Activated CD4-positive, alpha-beta memory T cell treated with anti-CD3 and anti-CD28 coated beads, Interleukin-2, amount 10 ng/mL, durations not matched to agents 7 days and 5 days (primary cell): Measurements from ENCODE around the gene KIR3DL2. TPM values are rescaled to one million over a fixed set of nuclear protein-coding genes. Genes with fewer than 3 reads are reported as not detected.
"Not testable (repeated sequence)": the region's sequence is repeated elsewhere in the genome, so short reads cannot be mapped to it uniquely, and the experiment has no call there.

Experiments
- CTCF ChIA-PET: fragments of 350-600 bp; sonication (Branson Sonifier 250); formaldehyde crosslinking; loops from one replicate; lab custom pipeline; 2021; ENCODE audit warnings: antibody characterized with exemption, inconsistent platforms; lab: Charles Lee
- POLR2A ChIA-PET: fragments of 350-600 bp; sonication (Branson Sonifier 250); formaldehyde crosslinking; loops from one replicate; lab custom pipeline; 2021; ENCODE audit warnings: antibody characterized with exemption; lab: Charles Lee
- DNase-seq: peaks from one replicate; pipeline ENCODE4 v3.0.0-alpha.2; 2020
- H3K27ac Mint-ChIP-seq: one replicate; pipeline ENCODE4 v1.8.0; 2021; ENCODE audit warnings: mild to moderate bottlenecking, mixed read lengths
- H3K27me3 Mint-ChIP-seq: one replicate; pipeline ENCODE4 v1.8.0; 2021; ENCODE audit warnings: mixed read lengths
- H3K36me3 Mint-ChIP-seq: one replicate; pipeline ENCODE4 v1.8.0; 2021; ENCODE audit warnings: low read depth, mixed read lengths
- H3K4me1 Mint-ChIP-seq: one replicate; pipeline ENCODE4 v1.8.0; 2021; ENCODE audit warnings: mixed read lengths
- H3K4me3 Mint-ChIP-seq: one replicate; pipeline ENCODE4 v1.8.0; 2021; ENCODE audit warnings: mild to moderate bottlenecking, mixed read lengths
- H3K9me3 Mint-ChIP-seq: one replicate; pipeline ENCODE4 v1.8.0; 2021; ENCODE audit warnings: mixed read lengths
- total RNA-seq, 2 experiments: library from RNA; stranded (reverse); gene quantifications; one replicate each; pipeline ENCODE4 v1.2.3, GENCODE V29; 2021

KIR3DL2 gene
- total RNA-seq, 2 experiments from 2014 or later, result 0.75 to 1.1 TPM

- POLR2A ChIA-PET, result no interaction called here
- DNase-seq, result peak; percentile 21
Observed at GRCh38 chr19:54882758-54883157, 32.5 kb downstream of the KIR3DL2 start.

GRCh38 chr19:54883228-54883627, 33.0 kb downstream of the KIR3DL2 start:
- Mint-ChIP-seq H3K9me3 (no peaks in the 10 kb centered on the region), H3K27me3 (peaks cover 8% of the 10 kb centered on the region), H3K4me1 (peaks cover 9% of the 10 kb centered on the region), H3K36me3 (no peaks in the 10 kb centered on the region), H3K27ac (no peak overlapping the region), H3K4me3 (no peak overlapping the region)
- ChIA-PET CTCF (interaction anchor here (1.0 kb wide), 1 partner anchor 277 kb away, joined by 3 read pairs; no protein-coding TSS in a partner anchor), POLR2A (no interaction called here)
- no peak for DNase-seq

More at GRCh38 chr19:54882758-54883157, 32.5 kb downstream of the KIR3DL2 start:
- CTCF ChIA-PET, result interaction anchor here (0.7 to 2.7 kb wide), 3 partner anchors 11 to 278 kb away, joined by 3 to 14 read pairs (median 3); partner anchors contain the start of gene RDH13
- Mint-ChIP-seq H3K27me3 (peaks cover 8% of the 10 kb centered on the region), H3K36me3 (no peaks in the 10 kb centered on the region), H3K27ac (peak overlapping the region; percentile 62), H3K9me3 (no peaks in the 10 kb centered on the region), H3K4me1 (peaks cover 9% of the 10 kb centered on the region), H3K4me3 (peak overlapping the region; percentile 51)

- ChIA-PET POLR2A (no interaction called here), CTCF (no interaction called here)
- H3K9me3 Mint-ChIP-seq, result no peaks in the 10 kb centered on the region
- H3K27me3 Mint-ChIP-seq, result peaks cover 3% of the 10 kb centered on the region
- no peak overlapping the region for H3K27ac Mint-ChIP-seq
- no peak for DNase-seq
- no peaks in the 10 kb centered on the region for H3K36me3 Mint-ChIP-seq
- no peak overlapping the region for H3K4me3 Mint-ChIP-seq
- H3K4me1 Mint-ChIP-seq, result peaks cover 2% of the 10 kb centered on the region
Observed at GRCh38 chr19:54888239-54888638, 38.0 kb downstream of the KIR3DL2 start.

GRCh38 chr19:54889566-54889965, 39.3 kb downstream of the KIR3DL2 start:
- Mint-ChIP-seq H3K36me3 (no peaks in the 10 kb centered on the region), H3K4me1 (no peaks in the 10 kb centered on the region), H3K27me3 (peaks cover 3% of the 10 kb centered on the region), H3K9me3 (no peaks in the 10 kb centered on the region), H3K27ac (no peak overlapping the region), H3K4me3 (no peak overlapping the region)
- ChIA-PET CTCF (no interaction called here), POLR2A (no interaction called here)
- no peak for DNase-seq

GRCh38 chr19:54893406-54893805, 43.2 kb downstream of the KIR3DL2 start:
- H3K4me3 Mint-ChIP-seq, result no peak overlapping the region
- no peaks in the 10 kb centered on the region for H3K4me1 Mint-ChIP-seq
- H3K27ac Mint-ChIP-seq, result no peak overlapping the region
- no peaks in the 10 kb centered on the region for H3K9me3 Mint-ChIP-seq
- no peaks in the 10 kb centered on the region for H3K36me3 Mint-ChIP-seq
- ChIA-PET POLR2A (no interaction called here), CTCF (no interaction called here)
- peaks cover 5% of the 10 kb centered on the region for H3K27me3 Mint-ChIP-seq
- no peak for DNase-seq

GRCh38 chr19:54894106-54894505, 43.9 kb downstream of the KIR3DL2 start:
- DNase-seq, H3K27me3 Mint-ChIP-seq, H3K9me3 Mint-ChIP-seq, H3K27ac Mint-ChIP-seq, POLR2A ChIA-PET, H3K36me3 Mint-ChIP-seq, CTCF ChIA-PET, H3K4me1 Mint-ChIP-seq, H3K4me3 Mint-ChIP-seq: not testable (repeated sequence)

- CTCF ChIA-PET, result no interaction called here
- Mint-ChIP-seq H3K4me1 (no peaks in the 10 kb centered on the region), H3K4me3 (no peak overlapping the region), H3K27me3 (peaks cover 5% of the 10 kb centered on the region), H3K27ac (no peak overlapping the region), H3K36me3 (no peaks in the 10 kb centered on the region), H3K9me3 (no peaks in the 10 kb centered on the region)
- DNase-seq, result no peak
- POLR2A ChIA-PET, result no interaction called here
Observed at GRCh38 chr19:54896036-54896435, 45.8 kb downstream of the KIR3DL2 start.

GRCh38 chr19:54898685-54899084, 48.4 kb downstream of the KIR3DL2 start:
- DNase-seq, H3K27me3 Mint-ChIP-seq, CTCF ChIA-PET, H3K36me3 Mint-ChIP-seq, H3K4me3 Mint-ChIP-seq, H3K27ac Mint-ChIP-seq, H3K4me1 Mint-ChIP-seq, H3K9me3 Mint-ChIP-seq, POLR2A ChIA-PET: not testable (repeated sequence)

- POLR2A ChIA-PET, H3K36me3 Mint-ChIP-seq, H3K9me3 Mint-ChIP-seq, H3K4me1 Mint-ChIP-seq, H3K27me3 Mint-ChIP-seq, DNase-seq, H3K27ac Mint-ChIP-seq, H3K4me3 Mint-ChIP-seq, CTCF ChIA-PET: not testable (repeated sequence)
Observed at GRCh38 chr19:54899646-54900045, 49.4 kb downstream of the KIR3DL2 start.

- DNase-seq, CTCF ChIA-PET, H3K4me1 Mint-ChIP-seq, POLR2A ChIA-PET, H3K4me3 Mint-ChIP-seq, H3K36me3 Mint-ChIP-seq, H3K9me3 Mint-ChIP-seq, H3K27ac Mint-ChIP-seq, H3K27me3 Mint-ChIP-seq: not testable (repeated sequence)
Observed at GRCh38 chr19:54901153-54901552, 50.9 kb downstream of the KIR3DL2 start.

GRCh38 chr19:54902061-54902460, 51.8 kb downstream of the KIR3DL2 start:
- H3K4me3 Mint-ChIP-seq, result no peak overlapping the region
- CTCF ChIA-PET, result no interaction called here
- peaks cover 6% of the 10 kb centered on the region for H3K27me3 Mint-ChIP-seq
- H3K27ac Mint-ChIP-seq, result no peak overlapping the region
- H3K36me3 Mint-ChIP-seq, result no peaks in the 10 kb centered on the region
- H3K9me3 Mint-ChIP-seq, result no peaks in the 10 kb centered on the region
- POLR2A ChIA-PET, result no interaction called here
- no peak for DNase-seq
- H3K4me1 Mint-ChIP-seq, result no peaks in the 10 kb centered on the region

- ChIA-PET CTCF (no interaction called here), POLR2A (no interaction called here)
- H3K4me1 Mint-ChIP-seq, result no peaks in the 10 kb centered on the region
- no peaks in the 10 kb centered on the region for H3K9me3 Mint-ChIP-seq
- no peak for DNase-seq
- H3K36me3 Mint-ChIP-seq, result no peaks in the 10 kb centered on the region
- H3K27me3 Mint-ChIP-seq, result peaks cover 6% of the 10 kb centered on the region
- no peak overlapping the region for H3K27ac Mint-ChIP-seq
- H3K4me3 Mint-ChIP-seq, result no peak overlapping the region
Observed at GRCh38 chr19:54903303-54903702, 53.1 kb downstream of the KIR3DL2 start.

GRCh38 chr19:54904261-54904660, 54.0 kb downstream of the KIR3DL2 start:
- DNase-seq, result not testable (repeated sequence)

GRCh38 chr19:54905421-54905802, 55.2 kb downstream of the KIR3DL2 start:
- no peak overlapping the region for H3K4me3 Mint-ChIP-seq
- no peak for DNase-seq
- ChIA-PET POLR2A (no interaction called here), CTCF (no interaction called here)
- H3K27ac Mint-ChIP-seq, result no peak overlapping the region
- peaks cover 3% of the 10 kb centered on the region for H3K27me3 Mint-ChIP-seq
- no peaks in the 10 kb centered on the region for H3K9me3 Mint-ChIP-seq
- H3K4me1 Mint-ChIP-seq, result no peaks in the 10 kb centered on the region
- no peaks in the 10 kb centered on the region for H3K36me3 Mint-ChIP-seq

More at GRCh38 chr19:54904261-54904660, 54.0 kb downstream of the KIR3DL2 start:
- H3K27ac Mint-ChIP-seq, H3K4me1 Mint-ChIP-seq, H3K9me3 Mint-ChIP-seq, H3K36me3 Mint-ChIP-seq, POLR2A ChIA-PET, H3K27me3 Mint-ChIP-seq, H3K4me3 Mint-ChIP-seq: not testable (repeated sequence)
- CTCF ChIA-PET, result interaction anchor here (0.7 kb wide), 1 partner anchor 62 kb away, joined by 3 read pairs; the partner anchor contains the start of gene NLRP2
